Fibroblast of lung (primary cell): ENCODE measurements around the gene C11orf24. TPM values are rescaled to one million over a fixed set of nuclear protein-coding genes. Genes with fewer than 3 reads are reported as not detected.
A peak's percentile ranks its signal among the peaks of the same experiment; 100 is the strongest.

Experiments
- DNase-seq, 2 donors: peaks; one replicate each; pipeline versions ENCODE4 v3.0.0 to v3.0.0-alpha.2; 2010; ENCODE audit warnings: low read depth in 2 of 2
- H2AFZ ChIP-seq: 2 replicates; pipeline ENCODE4 v1.5.1; 2012; ENCODE audit warnings: low read length, control low read depth, inconsistent platforms
- H3K27ac ChIP-seq: 2 replicates; pipeline ENCODE4 v1.5.1; 2011; ENCODE audit warnings: low read length, control low read depth; ENCODE audit not compliant: insufficient read depth
- H3K27me3 ChIP-seq: 2 replicates; pipeline ENCODE4 v1.5.1; 2011; ENCODE audit warnings: mild to moderate bottlenecking, low read length; ENCODE audit not compliant: control insufficient read depth, insufficient read depth
- H3K36me3 ChIP-seq: 2 replicates; pipeline ENCODE4 v1.5.1; 2011; ENCODE audit warnings: low read length; ENCODE audit not compliant: control insufficient read depth, insufficient read depth
- H3K4me1 ChIP-seq: 2 replicates; pipeline ENCODE4 v1.5.1; 2011; ENCODE audit warnings: low read length; ENCODE audit not compliant: control insufficient read depth, insufficient read depth; ENCODE audit errors: extremely low read depth
- H3K4me2 ChIP-seq: 2 replicates; pipeline ENCODE4 v1.5.1; 2011; ENCODE audit warnings: low read length, control low read depth; ENCODE audit not compliant: insufficient read depth; ENCODE audit errors: extremely low read depth
- H3K4me3 ChIP-seq, 4 experiments: fragments of 200-600 bp in 1 of 4; sonication (generic) in 1 of 4; replicated peaks in 1 of 4; 2 replicates each; pipeline ENCODE4 v1.5.1; 2011 to 2016; ENCODE audit warnings: low read length in 4 of 4, low read depth in 3 of 4, mild to moderate bottlenecking in 3 of 4, control low read depth in 2 of 4, inconsistent platforms in 1 of 4, mixed read lengths in 1 of 4; ENCODE audit not compliant: insufficient read depth in 1 of 4; ENCODE audit errors: control extremely low read depth in 1 of 4
- H3K79me2 ChIP-seq: 2 replicates; pipeline ENCODE4 v1.5.1; 2012; ENCODE audit warnings: mild to moderate bottlenecking, low read length, inconsistent platforms; ENCODE audit not compliant: control insufficient read depth, insufficient read depth
- H3K9ac ChIP-seq: 2 replicates; pipeline ENCODE4 v1.5.1; 2011; ENCODE audit warnings: mild to moderate bottlenecking, low read length, control low read depth; ENCODE audit not compliant: insufficient read depth
- H3K9me3 ChIP-seq: 2 replicates; pipeline ENCODE4 v1.5.1; 2012; ENCODE audit warnings: low read depth, low read length; ENCODE audit not compliant: control insufficient read depth, insufficient read depth
- H4K20me1 ChIP-seq: 2 replicates; pipeline ENCODE4 v1.5.1; 2011; ENCODE audit warnings: low read length; ENCODE audit not compliant: control insufficient read depth, insufficient read depth; ENCODE audit errors: extremely low read depth
- EZH2 ChIP-seq: IDR thresholded peaks from 2 replicates; pipeline ENCODE4 v1.5.1; 2012; ENCODE audit warnings: low read length, control low read depth, mild to moderate bottlenecking; ENCODE audit errors: missing control alignments
- polyA plus RNA-seq, 2 donors: library from polyadenylated mRNA; depleted of rRNA in 1 of 2; stranded (reverse) in 1 of 2; unstranded in 1 of 2; fragments of >200 nt; gene quantifications; 2 replicates each; pipeline ENCODE4 v1.2.1, GENCODE V29; 2011 to 2012; ENCODE audit warnings: missing spikeins in 1 of 2
- total RNA-seq: library from RNA; depleted of rRNA; stranded (reverse); fragments of >200 nt; gene quantifications from 2 replicates; pipeline ENCODE4 v1.2.1, GENCODE V29; 2014
- TF ChIP-seq, protein P1 (sequence below), 2 donors: IDR thresholded peaks in 1 of 2; conservative IDR thresholded peaks in 1 of 2; 1 replicate in 1 of 2; 2 replicates in 1 of 2; pipeline ENCODE4 v1.5.1; 2011 to 2012; ENCODE audit warnings: low read length in 2 of 2, control low read depth in 1 of 2, inconsistent platforms in 1 of 2, low read depth in 1 of 2, mild to moderate bottlenecking in 1 of 2

C11orf24 gene
- total and polyA plus RNA-seq, 2 donors (not counting 1 experiment from before 2014, with no cell fraction given), result 25.4 to 45.6 TPM

- no peaks in the 10 kb centered on the region for H3K4me1 ChIP-seq
- H3K4me2 ChIP-seq, result no peak overlapping the region
- H3K27me3 ChIP-seq, result no peaks in the 10 kb centered on the region
- no peak for TF ChIP-seq EZH2
- TF ChIP-seq, protein P1, sequence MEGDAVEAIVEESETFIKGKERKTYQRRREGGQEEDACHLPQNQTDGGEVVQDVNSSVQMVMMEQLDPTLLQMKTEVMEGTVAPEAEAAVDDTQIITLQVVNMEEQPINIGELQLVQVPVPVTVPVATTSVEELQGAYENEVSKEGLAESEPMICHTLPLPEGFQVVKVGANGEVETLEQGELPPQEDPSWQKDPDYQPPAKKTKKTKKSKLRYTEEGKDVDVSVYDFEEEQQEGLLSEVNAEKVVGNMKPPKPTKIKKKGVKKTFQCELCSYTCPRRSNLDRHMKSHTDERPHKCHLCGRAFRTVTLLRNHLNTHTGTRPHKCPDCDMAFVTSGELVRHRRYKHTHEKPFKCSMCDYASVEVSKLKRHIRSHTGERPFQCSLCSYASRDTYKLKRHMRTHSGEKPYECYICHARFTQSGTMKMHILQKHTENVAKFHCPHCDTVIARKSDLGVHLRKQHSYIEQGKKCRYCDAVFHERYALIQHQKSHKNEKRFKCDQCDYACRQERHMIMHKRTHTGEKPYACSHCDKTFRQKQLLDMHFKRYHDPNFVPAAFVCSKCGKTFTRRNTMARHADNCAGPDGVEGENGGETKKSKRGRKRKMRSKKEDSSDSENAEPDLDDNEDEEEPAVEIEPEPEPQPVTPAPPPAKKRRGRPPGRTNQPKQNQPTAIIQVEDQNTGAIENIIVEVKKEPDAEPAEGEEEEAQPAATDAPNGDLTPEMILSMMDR (conservative IDR thresholded peaks at IDR 0.05 in 1 of 2, IDR thresholded peaks at IDR 0.05 in 1 of 2; ENCODE audit: low read depth in 1 of 2, low read length in 2 of 2), result no peak
- H3K27ac ChIP-seq, result no peak overlapping the region
- H3K9me3 ChIP-seq, result no peaks in the 10 kb centered on the region
- H3K4me3 ChIP-seq, result no peak overlapping the region
- H3K9ac ChIP-seq, result no peak overlapping the region
- H3K36me3 ChIP-seq, result peaks cover 30% of the 10 kb centered on the region
- H3K79me2 ChIP-seq, result peaks cover 18% of the 10 kb centered on the region
- H4K20me1 ChIP-seq, result no peaks in the 10 kb centered on the region
- DNase-seq, result peak in 1 of 2 donors; percentile 24
- no peak overlapping the region for H2AFZ ChIP-seq
These were observed 8.2 kb downstream of the C11orf24 start for GRCh38 chr11:68263444-68264035.

- Histone ChIP-seq H3K27ac (no peak overlapping the region), H3K36me3 (peaks cover 26% of the 10 kb centered on the region), H3K9ac (no peak overlapping the region), H3K27me3 (no peaks in the 10 kb centered on the region), H3K79me2 (peaks cover 10% of the 10 kb centered on the region), H3K4me2 (no peak overlapping the region), H4K20me1 (no peaks in the 10 kb centered on the region), H3K4me3 (no peak overlapping the region), H3K4me1 (peaks cover 3% of the 10 kb centered on the region), H2AFZ (no peak overlapping the region), H3K9me3 (no peaks in the 10 kb centered on the region)
- DNase-seq, result no peak
- no peak for TF ChIP-seq EZH2
- TF ChIP-seq, protein P1 (conservative IDR thresholded peaks at IDR 0.05 in 1 of 2, IDR thresholded peaks at IDR 0.05 in 1 of 2; ENCODE audit: low read depth in 1 of 2, low read length in 2 of 2), result no peak
These were observed 9.3 kb downstream of the C11orf24 start for GRCh38 chr11:68262544-68262827.

DNA sequence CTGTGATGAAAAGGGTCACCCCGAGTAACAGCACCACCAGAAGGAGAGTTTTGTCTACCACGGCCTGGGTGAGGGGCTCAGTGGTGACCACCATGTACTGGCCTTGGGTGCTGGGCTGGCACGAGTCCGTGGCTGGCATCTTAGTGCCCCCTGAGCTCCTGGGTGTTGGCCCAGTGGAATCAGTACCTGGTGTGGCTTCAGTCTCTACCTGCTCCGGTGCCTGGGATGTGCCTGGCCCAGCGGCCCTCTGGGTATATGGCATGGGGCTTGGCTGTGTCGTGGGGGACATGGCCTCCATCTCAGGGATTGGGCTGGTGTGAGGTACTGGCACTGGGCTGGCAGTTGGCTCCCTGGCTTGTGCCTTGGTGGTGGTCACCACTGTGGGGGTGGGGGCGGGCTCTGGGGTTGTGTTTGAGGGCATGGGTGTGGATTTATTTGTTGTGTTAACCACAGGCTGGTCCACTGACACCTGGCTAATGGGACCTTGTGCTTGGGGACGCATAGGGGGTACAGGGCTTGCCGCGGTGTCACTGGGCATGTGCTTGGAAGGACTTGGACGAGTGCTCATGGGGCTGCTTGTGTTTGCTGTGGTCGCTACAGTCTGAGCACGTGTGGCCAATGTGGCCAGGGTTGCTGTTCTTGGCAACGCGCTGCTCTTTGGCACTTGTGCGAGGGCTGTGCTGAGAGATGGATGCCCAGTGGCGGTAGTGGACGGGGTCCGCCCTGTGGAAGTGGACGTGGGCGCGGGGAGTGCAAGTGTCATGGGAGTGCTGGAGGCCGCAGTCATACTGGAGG is 9.8 kb downstream of the C11orf24 start:
- no peak for DNase-seq
- Histone ChIP-seq H4K20me1 (no peaks in the 10 kb centered on the region), H3K9ac (no peak overlapping the region), H3K4me1 (peaks cover 6% of the 10 kb centered on the region), H3K36me3 (peaks cover 20% of the 10 kb centered on the region), H3K9me3 (no peaks in the 10 kb centered on the region), H3K27me3 (no peaks in the 10 kb centered on the region), H3K27ac (no peak overlapping the region), H3K79me2 (peaks cover 5% of the 10 kb centered on the region), H2AFZ (no peak overlapping the region), H3K4me3 (no peak overlapping the region), H3K4me2 (no peak overlapping the region)
- TF ChIP-seq, protein P1 (conservative IDR thresholded peaks at IDR 0.05 in 1 of 2, IDR thresholded peaks at IDR 0.05 in 1 of 2; ENCODE audit: low read depth in 1 of 2, low read length in 2 of 2), result no peak
- no peak for TF ChIP-seq EZH2
